CD4-positive, alpha-beta T cell (primary cell): Measurements from ENCODE around the gene TGOLN2. TPM values are rescaled to one million over a fixed set of nuclear protein-coding genes. Genes with fewer than 3 reads are reported as not detected.

ENCODE experiments used
- ATAC-seq: fragments of 200-7000 bp; cut with Tn5 transposase; one replicate; pipeline ENCODE4 v1.10.0; 2022; ENCODE audit warnings: mild to moderate bottlenecking; ENCODE audit not compliant: poor library complexity
- CTCF ChIA-PET: fragments of 350-600 bp; sonication (Branson Sonifier 250); formaldehyde crosslinking; loops from one replicate; lab custom pipeline; 2021; ENCODE audit warnings: antibody characterized with exemption, inconsistent platforms; lab: Charles Lee
- POLR2A ChIA-PET: fragments of 350-600 bp; sonication (Branson Sonifier 250); formaldehyde crosslinking; loops from one replicate; lab custom pipeline; 2021; ENCODE audit warnings: antibody characterized with exemption, inconsistent platforms; lab: Charles Lee
- DNase-seq, 14 experiments: peaks; one replicate each; pipeline ENCODE4 v3.0.0-alpha.2; 2013 to 2020; ENCODE audit warnings: mixed read lengths in 2 of 14
- H3K27ac ChIP-seq, 2 donors: one replicate each; pipeline versions ENCODE4 v1.5.1 to v1.7.0; 2013; ENCODE audit warnings: low read length in 2 of 2, low read depth in 1 of 2, mild to moderate bottlenecking in 1 of 2
- H3K27me3 ChIP-seq, 2 experiments: 1 replicate in 1 of 2; 2 replicates in 1 of 2; pipeline versions ENCODE4 v1.6.1 to v1.7.0; 2013; ENCODE audit warnings: low read length in 2 of 2, control low read depth in 1 of 2, mild to moderate bottlenecking in 1 of 2, moderate library complexity in 1 of 2; ENCODE audit not compliant: insufficient read depth in 2 of 2, control insufficient read depth in 1 of 2
- H3K36me3 ChIP-seq: one replicate; pipeline ENCODE4 v1.6.1; 2013; ENCODE audit warnings: low read length, control low read depth; ENCODE audit not compliant: insufficient read depth
- H3K4me1 ChIP-seq: one replicate; pipeline ENCODE4 v1.6.1; 2013; ENCODE audit warnings: low read length, control low read depth; ENCODE audit not compliant: insufficient read depth
- H3K4me3 ChIP-seq: one replicate; pipeline ENCODE4 v1.5.1; 2013; ENCODE audit warnings: mild to moderate bottlenecking, low read length, moderate library complexity
- H3K9me3 ChIP-seq, 2 experiments: 1 replicate in 1 of 2; 2 replicates in 1 of 2; pipeline versions ENCODE4 v1.6.1 to v1.7.0; 2013; ENCODE audit warnings: low read length in 2 of 2, mild to moderate bottlenecking in 2 of 2, control low read depth in 1 of 2, moderate library complexity in 1 of 2; ENCODE audit not compliant: control insufficient read depth in 1 of 2, insufficient read depth in 1 of 2
- H3K27ac Mint-ChIP-seq: one replicate; pipeline ENCODE4 v1.8.0; 2020; ENCODE audit warnings: mixed read lengths
- H3K27me3 Mint-ChIP-seq: one replicate; pipeline ENCODE4 v1.8.0; 2021; ENCODE audit warnings: mixed read lengths
- H3K36me3 Mint-ChIP-seq: one replicate; pipeline ENCODE4 v1.8.0; 2021; ENCODE audit warnings: low read depth, mixed read lengths
- H3K4me1 Mint-ChIP-seq: one replicate; pipeline ENCODE4 v1.8.0; 2021; ENCODE audit warnings: low read depth, mixed read lengths
- H3K4me3 Mint-ChIP-seq: one replicate; pipeline ENCODE4 v1.8.0; 2020; ENCODE audit warnings: mild to moderate bottlenecking, mixed read lengths
- H3K9me3 Mint-ChIP-seq: one replicate; pipeline ENCODE4 v1.8.0; 2020; ENCODE audit warnings: mixed read lengths
- CTCF ChIP-seq: fragments of 200-600 bp; IDR thresholded peaks from one replicate; pipeline ENCODE4 v1.8.0; 2022; ENCODE audit warnings: antibody characterized with exemption, mild to moderate bottlenecking
- intact Hi-C, 2 experiments: fragments of 100-400 bp; cut with DNase I in 1 of 2; cut with micrococcal nuclease in 1 of 2; formaldehyde crosslinking; loops; one replicate each; pipeline versions ENCODE4 v1.15.1 to v1.9.0; 2023 to 2025; cut with DNase I, micrococcal nuclease
- polyA plus RNA-seq, 2 donors: library from polyadenylated mRNA; unstranded; fragments of 120-200 nt; gene quantifications; one replicate each; pipeline ENCODE4 v1.2.1, GENCODE V29; 2013
- total RNA-seq, 174 experiments: library from RNA in 2 of 174; stranded (reverse) in 2 of 174; gene quantifications; one replicate each; pipeline ENCODE4 v1.2.3 and lab custom pipeline; 2021 to 2026

The TGOLN2 gene
- total RNA-seq = 100 to 1,000 TPM; 172 to 175 TPM
- polyA plus RNA-seq (2013, experiment 1 of 2) = 135 TPM
- polyA plus RNA-seq (2013, experiment 2 of 2) = 140 TPM
- 101 to 484 (median 252) reads per million in 172 experiments for total RNA-seq (lab: John Stamatoyannopoulos, UW)

- Mint-ChIP-seq H3K36me3 (peaks cover 57% of the 10 kb centered on the region), H3K27me3 (no peaks in the 10 kb centered on the region), H3K4me3 (peak within 1 kb of the TSS; percentile 96), H3K4me1 (peaks cover 54% of the 10 kb centered on the region), H3K9me3 (no peaks in the 10 kb centered on the region), H3K27ac (peak within 1 kb of the TSS; percentile 97)
- peaks cover 35% of the 10 kb centered on the region for H3K4me1 ChIP-seq
- H3K9me3 ChIP-seq = no peaks in the 10 kb centered on the region
- ATAC-seq = peak; percentile 84
- intact Hi-C loops = loop anchor here (1.0 to 5.0 kb wide), 4 partner anchors 26 to 224 kb away; partner anchors contain the start of genes ELMOD3 (in 2 of the 2), RETSAT (in 2 of the 2), MAT2A (in 1 of the 2) and SH2D6 (in 1 of the 2)
- peaks cover 31% of the 10 kb centered on the region for H3K36me3 ChIP-seq
- ChIA-PET CTCF (interaction anchor here (0.8 to 1.4 kb wide), 2 partner anchors 18 to 26 kb away, joined by 3 to 4 read pairs; partner anchors contain the start of genes ELMOD3 and RETSAT), POLR2A (interaction anchor here (0.7 to 4.7 kb wide), 41 partner anchors 9 to 1295 kb away, joined by 3 to 216 read pairs (median 6); partner anchors contain the start of genes C2orf68, ELMOD3, GGCX and IMMT)
- H3K4me3 ChIP-seq = peak within 1 kb of the TSS; percentile 89
- H3K27me3 ChIP-seq = no peaks in the 10 kb centered on the region
- no peak for TF ChIP-seq CTCF
- peak within 1 kb of the TSS; percentile 95 to 97 for H3K27ac ChIP-seq
- DNase-seq = peak; percentile 88 to 96 (median 94)
These were observed at the start of gene TGOLN2 for GRCh38 chr2:85327822-85328617. TSS of gene TGOLN2 (minus strand) at chr2:85327989. CDS start at chr2:85327962, 27 bp downstream.

- Mint-ChIP-seq H3K27me3 (no peaks in the 10 kb centered on the region), H3K4me3 (no peak overlapping the region), H3K36me3 (peaks cover 65% of the 10 kb centered on the region), H3K27ac (no peak overlapping the region), H3K4me1 (no peaks in the 10 kb centered on the region), H3K9me3 (no peaks in the 10 kb centered on the region)
- Histone ChIP-seq H3K27me3 (no peaks in the 10 kb centered on the region), H3K9me3 (peaks cover 0 to 8% of the 10 kb centered on the region in 2 experiments), H3K36me3 (peaks cover 36% of the 10 kb centered on the region), H3K4me1 (no peaks in the 10 kb centered on the region), H3K27ac (no peak overlapping the region), H3K4me3 (no peak overlapping the region)
- ATAC-seq (no peak), DNase-seq (no peak)
- ChIA-PET CTCF (no interaction called here), POLR2A (interaction anchor here (0.7 to 1.0 kb wide), 2 partner anchors 23 to 29 kb away, joined by 3 read pairs; partner anchors contain the start of genes ELMOD3 and RETSAT)
- intact Hi-C loops = no loop called here
- TF ChIP-seq CTCF = no peak
These were observed 49.3 kb upstream of the TGOLN2 start for GRCh38 chr2:85377083-85377482.

- Histone ChIP-seq H3K36me3 (peaks cover 34% of the 10 kb centered on the region), H3K4me1 (no peaks in the 10 kb centered on the region), H3K4me3 (no peak overlapping the region), H3K27ac (no peak overlapping the region), H3K27me3 (no peaks in the 10 kb centered on the region), H3K9me3 (peaks cover 0 to 8% of the 10 kb centered on the region in 2 experiments)
- POLR2A ChIA-PET = interaction anchor here (0.7 to 1.0 kb wide), 2 partner anchors 22 to 29 kb away, joined by 3 read pairs; partner anchors contain the start of genes ELMOD3 and RETSAT
- no peak overlapping the region for H3K27ac Mint-ChIP-seq
- DNase-seq = no peak
- no peak overlapping the region for H3K4me3 Mint-ChIP-seq
- no peaks in the 10 kb centered on the region for H3K27me3 Mint-ChIP-seq
- peaks cover 67% of the 10 kb centered on the region for H3K36me3 Mint-ChIP-seq
- H3K4me1 Mint-ChIP-seq = no peaks in the 10 kb centered on the region
- intact Hi-C loops = loop anchor here in 1 of 2 experiments (1.0 kb wide), 1 partner anchor 12 kb away; no protein-coding TSS in a partner anchor
- no peak for ATAC-seq
- no peaks in the 10 kb centered on the region for H3K9me3 Mint-ChIP-seq
- CTCF ChIA-PET = no interaction called here
- no peak for TF ChIP-seq CTCF
These were observed 48.7 kb upstream of the TGOLN2 start for GRCh38 chr2:85376291-85377065.
